HG03432 (cell line): ENCODE results near the gene PDGFB.

Experiments used
- ATAC-seq: cut with Tn5 transposase; IDR thresholded peaks from one replicate; pipeline ENCODE4 v1.9.1; 2021; ENCODE audit warnings: mild to moderate bottlenecking, moderate library complexity; ENCODE audit not compliant: unreplicated experiment

PDGFB gene

GRCh38 chr22:39277142-39277607 is 32.4 kb upstream of the PDGFB start:
- no peak for ATAC-seq

GRCh38 chr22:39276440-39277141 is 31.8 kb upstream of the PDGFB start:
- no peak for ATAC-seq

GRCh38 chr22:39275814-39276439 is 31.1 kb upstream of the PDGFB start:
- ATAC-seq: no peak

- no peak for ATAC-seq
These were observed 29.4 kb upstream of the PDGFB start for GRCh38 chr22:39273950-39274887.

GRCh38 chr22:39270792-39271191 is 26.0 kb upstream of the PDGFB start:
- ATAC-seq: no peak

GRCh38 chr22:39270280-39270679 is 25.5 kb upstream of the PDGFB start:
- ATAC-seq: no peak

- no peak for ATAC-seq
These were observed 24.5 kb upstream of the PDGFB start for GRCh38 chr22:39269095-39269790.

GRCh38 chr22:39268645-39269044 is 23.9 kb upstream of the PDGFB start:
- no peak for ATAC-seq

GRCh38 chr22:39267974-39268373 is 23.2 kb upstream of the PDGFB start:
- ATAC-seq: no peak

GRCh38 chr22:39266398-39267030 is 21.7 kb upstream of the PDGFB start:
- peak; percentile 71 for ATAC-seq

GRCh38 chr22:39265143-39265886 is 20.5 kb upstream of the PDGFB start:
- no peak for ATAC-seq

- ATAC-seq: no peak
These were observed 19.7 kb upstream of the PDGFB start for GRCh38 chr22:39264349-39265038.

GRCh38 chr22:39263626-39264348 is 19.0 kb upstream of the PDGFB start:
- ATAC-seq: no peak

- ATAC-seq: no peak
These were observed 14.9 kb upstream of the PDGFB start for GRCh38 chr22:39259666-39260065.

GRCh38 chr22:39257901-39258475 is 13.2 kb upstream of the PDGFB start:
- no peak for ATAC-seq

- no peak for ATAC-seq
These were observed 12.2 kb upstream of the PDGFB start for GRCh38 chr22:39256979-39257378.

- ATAC-seq: no peak
These were observed 11.4 kb upstream of the PDGFB start for GRCh38 chr22:39256186-39256552.
